ENCODE measurements around the gene PSTPIP1.

GRCh38 chr15:76953913-76954312 lies 41.0 kb upstream of the PSTPIP1 start:
- TF ChIP-seq CTCF (conservative IDR thresholded peaks at IDR 0.05; ENCODE audit: low read depth, low read length), result no peak
- no peak for TF ChIP-seq EZH2phosphoT487 (IDR thresholded peaks at IDR 0.05; ENCODE audit: borderline replicate concordance, low read length)
- TF ChIP-seq EZH2 (IDR thresholded peaks at IDR 0.05; ENCODE audit: low read length, unreplicated experiment), result no peak
